Panc1 (cell line): ENCODE measurements around the gene SLC6A8.

ENCODE experiments used
- POLR2AphosphoS5 ChIP-seq: IDR thresholded peaks from 2 replicates; pipeline ENCODE4 v1.6.1; 2012; ENCODE audit warnings: mild to moderate bottlenecking, low read depth, low read length, moderate library complexity
- SIN3A ChIP-seq: IDR thresholded peaks from 2 replicates; pipeline ENCODE4 v1.6.1; 2012; ENCODE audit warnings: low read depth, mild to moderate bottlenecking, low read length, moderate library complexity, borderline replicate concordance; ENCODE audit not compliant: insufficient read depth
- TCF7L2 ChIP-seq: IDR thresholded peaks from 2 replicates; pipeline ENCODE4 v1.6.1; 2011; ENCODE audit warnings: mild to moderate bottlenecking, low read depth, low read length, inconsistent platforms
- TF ChIP-seq, protein P1 (sequence below): fragments of 450-650 bp; IDR thresholded peaks from 2 replicates; pipeline ENCODE4 v1.5.1; 2017; ENCODE audit warnings: mild to moderate bottlenecking
- TF ChIP-seq, protein P2 (sequence below), 2 experiments: IDR thresholded peaks; 2 replicates each; pipeline ENCODE4 v1.6.1; 2011 to 2012; ENCODE audit warnings: low read depth in 2 of 2, control low read depth in 1 of 2, low read length in 1 of 2, mild to moderate bottlenecking in 1 of 2, moderate library complexity in 1 of 2; ENCODE audit not compliant: insufficient read depth in 1 of 2

- no peak for TF ChIP-seq POLR2AphosphoS5
- TF ChIP-seq, protein P1, sequence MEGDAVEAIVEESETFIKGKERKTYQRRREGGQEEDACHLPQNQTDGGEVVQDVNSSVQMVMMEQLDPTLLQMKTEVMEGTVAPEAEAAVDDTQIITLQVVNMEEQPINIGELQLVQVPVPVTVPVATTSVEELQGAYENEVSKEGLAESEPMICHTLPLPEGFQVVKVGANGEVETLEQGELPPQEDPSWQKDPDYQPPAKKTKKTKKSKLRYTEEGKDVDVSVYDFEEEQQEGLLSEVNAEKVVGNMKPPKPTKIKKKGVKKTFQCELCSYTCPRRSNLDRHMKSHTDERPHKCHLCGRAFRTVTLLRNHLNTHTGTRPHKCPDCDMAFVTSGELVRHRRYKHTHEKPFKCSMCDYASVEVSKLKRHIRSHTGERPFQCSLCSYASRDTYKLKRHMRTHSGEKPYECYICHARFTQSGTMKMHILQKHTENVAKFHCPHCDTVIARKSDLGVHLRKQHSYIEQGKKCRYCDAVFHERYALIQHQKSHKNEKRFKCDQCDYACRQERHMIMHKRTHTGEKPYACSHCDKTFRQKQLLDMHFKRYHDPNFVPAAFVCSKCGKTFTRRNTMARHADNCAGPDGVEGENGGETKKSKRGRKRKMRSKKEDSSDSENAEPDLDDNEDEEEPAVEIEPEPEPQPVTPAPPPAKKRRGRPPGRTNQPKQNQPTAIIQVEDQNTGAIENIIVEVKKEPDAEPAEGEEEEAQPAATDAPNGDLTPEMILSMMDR = peak; percentile 69; the same call in 1 of the 2 replicates
- TF ChIP-seq, protein P2, sequence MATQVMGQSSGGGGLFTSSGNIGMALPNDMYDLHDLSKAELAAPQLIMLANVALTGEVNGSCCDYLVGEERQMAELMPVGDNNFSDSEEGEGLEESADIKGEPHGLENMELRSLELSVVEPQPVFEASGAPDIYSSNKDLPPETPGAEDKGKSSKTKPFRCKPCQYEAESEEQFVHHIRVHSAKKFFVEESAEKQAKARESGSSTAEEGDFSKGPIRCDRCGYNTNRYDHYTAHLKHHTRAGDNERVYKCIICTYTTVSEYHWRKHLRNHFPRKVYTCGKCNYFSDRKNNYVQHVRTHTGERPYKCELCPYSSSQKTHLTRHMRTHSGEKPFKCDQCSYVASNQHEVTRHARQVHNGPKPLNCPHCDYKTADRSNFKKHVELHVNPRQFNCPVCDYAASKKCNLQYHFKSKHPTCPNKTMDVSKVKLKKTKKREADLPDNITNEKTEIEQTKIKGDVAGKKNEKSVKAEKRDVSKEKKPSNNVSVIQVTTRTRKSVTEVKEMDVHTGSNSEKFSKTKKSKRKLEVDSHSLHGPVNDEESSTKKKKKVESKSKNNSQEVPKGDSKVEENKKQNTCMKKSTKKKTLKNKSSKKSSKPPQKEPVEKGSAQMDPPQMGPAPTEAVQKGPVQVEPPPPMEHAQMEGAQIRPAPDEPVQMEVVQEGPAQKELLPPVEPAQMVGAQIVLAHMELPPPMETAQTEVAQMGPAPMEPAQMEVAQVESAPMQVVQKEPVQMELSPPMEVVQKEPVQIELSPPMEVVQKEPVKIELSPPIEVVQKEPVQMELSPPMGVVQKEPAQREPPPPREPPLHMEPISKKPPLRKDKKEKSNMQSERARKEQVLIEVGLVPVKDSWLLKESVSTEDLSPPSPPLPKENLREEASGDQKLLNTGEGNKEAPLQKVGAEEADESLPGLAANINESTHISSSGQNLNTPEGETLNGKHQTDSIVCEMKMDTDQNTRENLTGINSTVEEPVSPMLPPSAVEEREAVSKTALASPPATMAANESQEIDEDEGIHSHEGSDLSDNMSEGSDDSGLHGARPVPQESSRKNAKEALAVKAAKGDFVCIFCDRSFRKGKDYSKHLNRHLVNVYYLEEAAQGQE (IDR thresholded peaks at IDR 0.05; ENCODE audit: insufficient read depth in 1 of 2, low read depth in 2 of 2, low read length in 1 of 2) = no peak
- no peak for TF ChIP-seq TCF7L2
- TF ChIP-seq SIN3A = no peak
Observed at GRCh38 chrX:153643431-153644351, 44.0 kb upstream of the SLC6A8 start.
